AG04449 (cell line): ENCODE data around the gene CDK8.
A peak's percentile ranks its signal among the peaks of the same experiment; 100 is the strongest.

ENCODE experiments used
- CTCF ChIA-PET: fragments of 350-600 bp; formaldehyde crosslinking; extraction: SDS; loops from one replicate; lab custom pipeline; 2021; ENCODE audit warnings: antibody characterized with exemption; lab: Yijun Ruan, JAX
- POLR2A ChIA-PET: fragments of 400-600, 350-600 bp; formaldehyde crosslinking; extraction: SDS; loops from one replicate; lab custom pipeline; 2020; ENCODE audit warnings: antibody characterized with exemption, inconsistent platforms; lab: Yijun Ruan, JAX
- DNase-seq: peaks from one replicate; pipeline ENCODE4 v3.0.0-alpha.2; 2010; ENCODE audit warnings: low read depth, low spot score
- H3K4me3 ChIP-seq: 2 replicates; pipeline ENCODE4 v1.5.1; 2011; ENCODE audit warnings: low read depth, mild to moderate bottlenecking, control low read depth, low read length
- CTCF ChIP-seq: IDR thresholded peaks from one replicate; pipeline ENCODE4 v1.5.1; 2011; ENCODE audit warnings: mild to moderate bottlenecking, moderate library complexity, low read length, control low read depth, inconsistent platforms; ENCODE audit not compliant: insufficient read depth; ENCODE audit errors: missing control alignments

Gene CDK8

GRCh38 chr13:26220575-26220974, 33.4 kb upstream of the CDK8 start:
- TF ChIP-seq CTCF: no peak
- ChIA-PET CTCF (interaction anchor here (0.7 to 2.0 kb wide), 10 partner anchors 10 to 478 kb away, joined by 3 to 8 read pairs (median 3); no protein-coding TSS in a partner anchor), POLR2A (no interaction called here)
- no peak for DNase-seq
- H3K4me3 ChIP-seq: peak overlapping the region; percentile 90

- CTCF ChIA-PET: interaction anchor here (1.1 to 2.5 kb wide), 6 partner anchors 15 to 477 kb away, joined by 3 to 10 read pairs (median 4); no protein-coding TSS in a partner anchor
- POLR2A ChIA-PET: interaction anchor here (2.0 kb wide), 1 partner anchor 36 kb away, joined by 6 read pairs; no protein-coding TSS in a partner anchor
- no peak for DNase-seq
- peak overlapping the region; percentile 90 for H3K4me3 ChIP-seq
- no peak for TF ChIP-seq CTCF
Observed at GRCh38 chr13:26221399-26221720, 32.6 kb upstream of the CDK8 start.

GRCh38 chr13:26221721-26222519, 32.0 kb upstream of the CDK8 start, which contains the start of gene RNF6:
Gene RNF6 (minus strand): TSS chr13:26222314. CDS start chr13:26219649, 2,665 bp downstream.
- TF ChIP-seq CTCF: no peak
- CTCF ChIA-PET: interaction anchor here (1.1 to 2.5 kb wide), 6 partner anchors 14 to 476 kb away, joined by 3 to 10 read pairs (median 3); no protein-coding TSS in a partner anchor
- POLR2A ChIA-PET: interaction anchor here (0.6 to 2.0 kb wide), 11 partner anchors 9 to 275 kb away, joined by 3 to 7 read pairs (median 4); no protein-coding TSS in a partner anchor
- H3K4me3 ChIP-seq: peak within 1 kb of the TSS; percentile 90
- DNase-seq: peak; percentile 96

GRCh38 chr13:26222520-26223046, 31.3 kb upstream of the CDK8 start:
- ChIA-PET POLR2A (interaction anchor here (0.9 to 2.0 kb wide), 10 partner anchors 9 to 274 kb away, joined by 3 to 7 read pairs (median 4); no protein-coding TSS in a partner anchor), CTCF (interaction anchor here (1.0 to 2.5 kb wide), 4 partner anchors 19 to 476 kb away, joined by 3 to 10 read pairs (median 3); no protein-coding TSS in a partner anchor)
- TF ChIP-seq CTCF: no peak
- H3K4me3 ChIP-seq: peak overlapping the region; percentile 90
- no peak for DNase-seq

- H3K4me3 ChIP-seq: no peak overlapping the region
- ChIA-PET POLR2A (no interaction called here), CTCF (no interaction called here)
- DNase-seq: no peak
- no peak for TF ChIP-seq CTCF
Observed at GRCh38 chr13:26225896-26226617, 27.9 kb upstream of the CDK8 start.
